DMS114 treated with DMSO at 0.1 percent for 48 hours (cell line): ENCODE measurements around the gene CRMP1.

Experiments
- DNase-seq: peaks from one replicate; lab custom pipeline; 2025; ENCODE audit not compliant: unreplicated experiment; lab: John Stamatoyannopoulos, UW

The CRMP1 gene

GRCh38 chr4:5921101-5921980 is 28.5 kb upstream of the CRMP1 start:
- DNase-seq, result no peak

- DNase-seq, result no peak
Measured at GRCh38 chr4:5919571-5919970, 26.7 kb upstream of the CRMP1 start.

- no peak for DNase-seq
Measured at GRCh38 chr4:5919044-5919443, 26.2 kb upstream of the CRMP1 start.

GRCh38 chr4:5918331-5918985 is 25.6 kb upstream of the CRMP1 start:
- no peak for DNase-seq

DNA sequence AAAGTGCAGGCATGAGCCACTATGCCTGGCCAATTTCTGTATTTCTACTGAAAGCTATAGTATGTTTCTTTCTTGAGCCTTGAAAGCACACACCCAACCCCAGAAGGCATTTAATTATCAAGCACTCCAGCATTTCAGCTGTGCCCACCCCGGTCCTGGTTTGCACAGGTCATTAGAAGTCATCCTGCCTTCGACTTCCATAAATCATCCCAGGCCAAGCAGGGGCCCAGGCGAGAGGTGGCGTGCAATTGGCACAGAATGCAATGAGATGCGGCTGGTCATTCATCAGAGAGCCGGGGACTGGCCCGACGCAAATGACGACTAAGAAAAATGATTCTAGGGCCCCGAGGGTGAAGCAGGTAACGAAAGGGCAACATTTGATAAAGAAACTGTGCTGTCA is 24.8 kb upstream of the CRMP1 start:
- DNase-seq, result no peak

- no peak for DNase-seq
Measured at GRCh38 chr4:5916229-5916628, 23.3 kb upstream of the CRMP1 start.

DNA sequence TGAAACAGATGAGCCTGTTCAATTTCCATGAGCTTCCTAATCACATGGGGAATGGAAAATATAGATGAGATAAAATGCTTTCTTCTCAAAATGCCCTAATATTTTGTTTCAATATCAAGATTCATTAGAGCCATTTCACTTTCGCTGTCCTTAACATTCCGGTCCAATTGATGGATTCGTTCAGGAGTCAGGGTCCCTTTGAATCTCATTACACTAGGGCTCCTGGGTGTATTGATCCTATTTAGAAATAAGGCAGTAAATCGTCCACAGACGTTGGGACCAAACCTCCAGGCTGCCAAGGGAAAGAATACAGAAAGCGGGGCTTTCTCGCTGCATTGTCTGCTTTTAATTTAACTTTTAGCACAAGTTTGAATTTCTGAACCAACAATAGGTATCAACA is 20.6 kb upstream of the CRMP1 start:
- no peak for DNase-seq

DNA sequence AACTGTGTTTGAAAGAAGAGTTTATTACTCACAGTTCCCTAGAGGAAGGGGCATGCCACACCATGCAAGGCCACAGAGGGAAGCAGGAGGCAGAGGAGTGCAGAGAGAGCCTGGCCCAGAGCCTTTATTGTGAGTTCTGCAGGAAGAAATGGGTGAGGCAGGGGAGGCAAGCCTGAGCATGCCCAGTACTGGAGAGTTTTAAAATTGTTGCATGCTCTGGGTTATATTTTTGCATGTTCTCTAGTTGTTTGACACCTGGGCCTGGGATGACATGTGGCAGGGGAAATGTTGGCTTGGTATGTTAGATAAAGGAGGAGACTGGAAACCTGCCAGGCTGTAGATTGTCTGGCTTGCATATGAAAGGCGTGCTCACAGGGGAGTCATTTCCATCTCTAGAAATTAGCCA is 19.7 kb upstream of the CRMP1 start:
- no peak for DNase-seq

GRCh38 chr4:5908876-5909427 is 16.1 kb upstream of the CRMP1 start:
- DNase-seq, result no peak

DNA sequence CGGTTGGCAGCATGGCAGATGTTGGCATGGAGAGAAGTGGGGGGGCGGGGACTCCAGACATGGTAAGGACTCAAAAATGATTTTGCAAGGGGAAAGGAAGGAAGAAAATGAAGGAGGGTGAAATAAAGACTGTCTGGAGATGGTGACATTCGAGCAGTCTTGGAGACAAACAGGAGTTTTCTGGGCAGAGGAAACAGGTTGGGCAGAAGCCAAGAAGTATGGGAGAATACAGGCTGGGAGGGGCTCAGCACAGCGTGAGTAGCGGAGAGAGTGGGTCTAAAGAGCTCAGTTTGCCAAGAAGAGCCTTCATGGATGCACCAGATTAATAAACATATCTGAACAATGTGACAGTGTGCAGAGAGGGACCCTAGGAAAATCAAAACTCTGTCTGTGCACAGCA is 13.3 kb upstream of the CRMP1 start:
- DNase-seq, result no peak

DNA sequence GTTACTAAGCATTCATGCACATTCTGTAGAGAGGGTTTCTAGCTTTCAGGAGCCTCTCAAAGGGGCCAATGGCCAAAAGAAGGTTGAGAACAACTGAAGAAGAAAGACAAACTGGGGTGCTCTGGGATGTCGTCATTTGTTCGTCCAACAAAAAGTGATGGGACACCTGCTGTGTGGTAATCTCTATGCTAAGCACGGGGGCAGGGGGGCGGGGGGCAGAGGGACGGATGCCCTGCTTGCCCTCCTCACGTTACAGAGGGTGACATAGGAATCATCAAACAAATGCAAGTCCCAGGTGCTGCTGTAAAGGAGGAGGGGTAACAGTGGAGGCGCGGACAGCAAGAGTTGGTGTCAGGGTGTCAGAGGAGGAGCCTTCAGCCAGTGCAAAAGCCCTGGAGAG is 12.8 kb upstream of the CRMP1 start:
- no peak for DNase-seq

DNA sequence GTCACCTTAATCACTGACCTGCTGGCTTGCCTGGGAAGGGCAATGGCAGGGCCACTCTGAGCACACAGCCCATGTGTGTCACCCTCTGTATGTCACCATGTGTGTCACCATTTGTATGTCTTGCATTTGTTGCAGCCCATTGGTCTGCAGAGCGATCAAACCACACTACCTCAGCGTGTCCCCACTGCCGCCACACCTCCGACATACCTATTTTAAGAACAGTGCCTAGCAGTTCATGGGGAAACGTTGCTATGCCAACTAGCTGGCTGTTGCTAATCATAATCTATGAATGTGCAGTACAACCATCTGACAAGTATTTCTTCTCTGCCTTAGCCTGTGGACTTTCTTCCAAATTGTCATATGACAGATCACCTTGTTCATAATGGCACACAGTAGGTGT is 8.0 kb upstream of the CRMP1 start:
- no peak for DNase-seq

- no peak for DNase-seq
Measured at GRCh38 chr4:5899881-5900280, 7.0 kb upstream of the CRMP1 start.

- DNase-seq, result no peak
Measured at GRCh38 chr4:5899396-5899795, 6.5 kb upstream of the CRMP1 start.

- no peak for DNase-seq
Measured at GRCh38 chr4:5897674-5898073, 4.8 kb upstream of the CRMP1 start.

DNA sequence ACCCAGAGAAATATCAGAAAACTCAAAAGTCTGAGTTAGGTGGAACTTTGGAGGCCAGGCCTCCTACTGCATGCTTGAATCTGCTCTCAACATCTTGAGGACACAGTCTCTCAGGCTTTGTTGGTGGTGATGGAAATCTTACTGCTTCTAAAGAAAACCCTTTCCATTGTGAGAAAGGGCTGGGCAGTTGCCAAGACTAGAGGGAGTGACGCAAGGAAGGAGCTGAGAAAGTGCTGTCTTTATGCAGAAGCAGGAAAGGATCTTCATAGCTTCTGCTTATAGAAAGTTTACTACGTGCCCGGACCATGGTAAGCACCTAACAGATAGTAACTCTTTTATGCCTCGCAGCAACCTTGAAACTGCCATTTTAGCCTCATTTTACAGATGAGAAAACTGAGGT is 2.4 kb upstream of the CRMP1 start:
- DNase-seq, result no peak

DNA sequence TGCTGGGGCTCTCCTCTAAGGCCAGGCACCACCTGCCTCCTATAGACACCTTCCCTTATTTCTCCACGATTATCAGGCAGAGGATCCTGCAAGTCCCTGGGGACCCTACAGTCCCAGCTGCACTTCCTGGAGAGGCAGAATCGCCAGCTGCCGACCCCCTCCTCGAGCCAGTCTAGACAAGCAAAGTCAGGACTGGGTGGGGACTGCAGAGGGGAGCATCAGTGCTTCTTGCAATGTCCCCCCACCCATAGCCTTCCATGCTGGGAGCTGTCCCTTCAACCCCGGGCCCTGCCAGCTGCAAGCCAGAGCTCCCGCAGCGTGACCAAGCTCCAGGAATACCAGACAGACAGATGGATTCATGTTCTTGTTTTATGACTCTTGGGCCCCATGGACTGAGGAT is 1.4 kb upstream of the CRMP1 start:
- DNase-seq, result no peak

DNA sequence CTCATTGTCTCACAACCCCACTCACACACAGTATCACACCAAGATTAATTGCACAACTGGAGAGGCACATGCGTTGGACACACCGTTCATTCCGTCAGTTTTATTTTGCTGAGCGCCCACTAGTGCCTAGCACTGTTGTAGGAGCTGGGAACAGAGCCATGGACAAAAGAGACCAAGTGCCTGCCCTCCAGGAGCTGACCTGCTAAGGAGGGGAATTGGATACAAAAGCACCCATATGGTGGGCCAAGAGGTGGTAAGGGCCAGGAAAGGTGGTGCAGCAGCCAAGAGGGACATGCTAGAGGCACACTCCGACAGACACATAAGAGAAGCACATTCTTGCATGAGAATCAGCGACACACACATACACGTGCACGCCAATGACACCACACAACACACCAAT is 705 bp upstream of the CRMP1 start:
- DNase-seq, result no peak

- DNase-seq, result no peak
Measured at GRCh38 chr4:5892323-5893003, 423 bp downstream of the CRMP1 start.

GRCh38 chr4:5891563-5892322 is 1.1 kb downstream of the CRMP1 start:
- no peak for DNase-seq
